Central memory CD4-positive, alpha-beta T cell (primary cell): ENCODE results near the gene NLRP14.

Source experiments
- DNase-seq: peaks from one replicate; pipeline ENCODE4 v3.0.0; 2022

Gene NLRP14

GRCh38 chr11:7056828-7057513 is 36.7 kb downstream of the NLRP14 start:
- no peak for DNase-seq

GRCh38 chr11:7057641-7058040 is 37.4 kb downstream of the NLRP14 start:
- no peak for DNase-seq

GRCh38 chr11:7060868-7061267 is 40.6 kb downstream of the NLRP14 start:
- no peak for DNase-seq

- DNase-seq, result no peak
Observed at GRCh38 chr11:7062534-7062933, 42.3 kb downstream of the NLRP14 start.

- DNase-seq, result no peak
Observed at GRCh38 chr11:7072401-7073028, 52.2 kb downstream of the NLRP14 start.

- DNase-seq, result no peak
Observed at GRCh38 chr11:7077101-7077500, 56.8 kb downstream of the NLRP14 start.

GRCh38 chr11:7079545-7080135 is 59.4 kb downstream of the NLRP14 start:
- no peak for DNase-seq

- no peak for DNase-seq
Observed at GRCh38 chr11:7080900-7081299, 60.6 kb downstream of the NLRP14 start.

GRCh38 chr11:7081441-7081840 is 61.2 kb downstream of the NLRP14 start:
- DNase-seq, result no peak

- DNase-seq, result no peak
Observed at GRCh38 chr11:7088921-7089320, 68.6 kb downstream of the NLRP14 start, which contains the start of gene RBMXL2. Gene RBMXL2, plus strand, starts transcription at chr11:7088998. Its CDS starts 123 bp downstream, at chr11:7089121.

GRCh38 chr11:7089328-7090251 is 69.3 kb downstream of the NLRP14 start:
- no peak for DNase-seq

GRCh38 chr11:7098235-7098832 is 78.1 kb downstream of the NLRP14 start:
- peak; percentile 21 for DNase-seq

GRCh38 chr11:7115780-7116179 is 95.5 kb downstream of the NLRP14 start:
- DNase-seq, result no peak

- DNase-seq, result no peak
Observed at GRCh38 chr11:7116370-7116769, 96.1 kb downstream of the NLRP14 start.
